ENCODE measurements around the gene INPP4A. TPM values are rescaled to one million over a fixed set of nuclear protein-coding genes. Genes with fewer than 3 reads are reported as not detected.

Gene INPP4A
- polyA plus RNA-seq, 1 donor (not counting 4 experiments of a cell fraction or from before 2014, with no cell fraction given), result 10.7 TPM

- FAIRE-seq, result no peak
- Histone ChIP-seq H3K9ac (ENCODE audit: control insufficient read depth, extremely low read depth, insufficient read depth, low read length) (no peak overlapping the region), H3K36me3 (ENCODE audit: control insufficient read depth in 2 of 2, extremely low read depth in 1 of 2, insufficient read depth in 2 of 2, low read length in 2 of 2) (peaks cover 0 to 22% of the 10 kb centered on the region in 2 experiments), H3K79me2 (ENCODE audit: control insufficient read depth, insufficient read depth, low read length) (no peaks in the 10 kb centered on the region), H3K27me3 (ENCODE audit: control insufficient read depth, extremely low read depth, insufficient read depth, low read length) (no peaks in the 10 kb centered on the region), H3K27ac (ENCODE audit: control insufficient read depth, insufficient read depth, low read length) (no peak overlapping the region), H4K20me1 (ENCODE audit: control insufficient read depth, extremely low read depth, insufficient read depth, low read length) (no peaks in the 10 kb centered on the region), H2AFZ (ENCODE audit: control insufficient read depth, low read length) (no peak overlapping the region), H3K9me1 (ENCODE audit: control insufficient read depth, extremely low read depth, insufficient read depth, low read length) (no peaks in the 10 kb centered on the region), H3K4me3 (ENCODE audit: control insufficient read depth in 2 of 3, extremely low read depth in 1 of 3, insufficient read depth in 2 of 3, low read depth in 1 of 3, low read length in 3 of 3) (no peak overlapping the region), H3K9me3 (ENCODE audit: control insufficient read depth, low read depth, low read length) (no peaks in the 10 kb centered on the region), H3K4me2 (ENCODE audit: control insufficient read depth, extremely low read depth, insufficient read depth, low read depth, low read length) (no peak overlapping the region), H3K4me1 (ENCODE audit: control insufficient read depth, extremely low read depth, insufficient read depth, low read length) (no peaks in the 10 kb centered on the region)
- no peak for DNase-seq (ENCODE audit: low read depth, low spot score)
- dilution Hi-C loops (cut with MboI; ENCODE audit: extremely low pct_ligation_motif_present, low sequenced_read_pairs), result no loop called here
- TF ChIP-seq EZH2 (IDR thresholded peaks at IDR 0.05; ENCODE audit: low read length) (no peak), CTCF (optimal IDR thresholded peaks at IDR 0.05 in 1 of 3, IDR thresholded peaks at IDR 0.05 in 1 of 3, conservative IDR thresholded peaks at IDR 0.05 in 1 of 3; ENCODE audit: extremely low read depth in 1 of 3, insufficient read depth in 2 of 3, low read length in 3 of 3) (no peak)
Measured at GRCh38 chr2:98560256-98560771, 115.7 kb downstream of the INPP4A start.

GRCh38 chr2:98561018-98561417 is 116.4 kb downstream of the INPP4A start:
- no peaks in the 10 kb centered on the region for H3K79me2 ChIP-seq (ENCODE audit: control insufficient read depth, insufficient read depth, low read length)
- DNase-seq (ENCODE audit: low read depth, low spot score), result no peak
- FAIRE-seq, result no peak
- H3K4me3 ChIP-seq (ENCODE audit: control insufficient read depth in 2 of 3, extremely low read depth in 1 of 3, insufficient read depth in 2 of 3, low read depth in 1 of 3, low read length in 3 of 3), result no peak overlapping the region
- H3K27me3 ChIP-seq (ENCODE audit: control insufficient read depth, extremely low read depth, insufficient read depth, low read length), result no peaks in the 10 kb centered on the region
- H3K27ac ChIP-seq (ENCODE audit: control insufficient read depth, insufficient read depth, low read length), result no peak overlapping the region
- no peaks in the 10 kb centered on the region for H3K9me3 ChIP-seq (ENCODE audit: control insufficient read depth, low read depth, low read length)
- no peak overlapping the region for H3K4me2 ChIP-seq (ENCODE audit: control insufficient read depth, extremely low read depth, insufficient read depth, low read depth, low read length)
- peaks cover 0 to 17% of the 10 kb centered on the region in 2 experiments for H3K36me3 ChIP-seq (ENCODE audit: control insufficient read depth in 2 of 2, extremely low read depth in 1 of 2, insufficient read depth in 2 of 2, low read length in 2 of 2)
- H3K9ac ChIP-seq (ENCODE audit: control insufficient read depth, extremely low read depth, insufficient read depth, low read length), result no peak overlapping the region
- H2AFZ ChIP-seq (ENCODE audit: control insufficient read depth, low read length), result no peak overlapping the region
- no peaks in the 10 kb centered on the region for H3K4me1 ChIP-seq (ENCODE audit: control insufficient read depth, extremely low read depth, insufficient read depth, low read length)
- no peaks in the 10 kb centered on the region for H3K9me1 ChIP-seq (ENCODE audit: control insufficient read depth, extremely low read depth, insufficient read depth, low read length)
- no peaks in the 10 kb centered on the region for H4K20me1 ChIP-seq (ENCODE audit: control insufficient read depth, extremely low read depth, insufficient read depth, low read length)
- TF ChIP-seq EZH2 (IDR thresholded peaks at IDR 0.05; ENCODE audit: low read length) (no peak), CTCF (optimal IDR thresholded peaks at IDR 0.05 in 1 of 3, IDR thresholded peaks at IDR 0.05 in 1 of 3, conservative IDR thresholded peaks at IDR 0.05 in 1 of 3; ENCODE audit: extremely low read depth in 1 of 3, insufficient read depth in 2 of 3, low read length in 3 of 3) (no peak)
- dilution Hi-C loops (cut with MboI; ENCODE audit: extremely low pct_ligation_motif_present, low sequenced_read_pairs), result no loop called here
